AG09309 (cell line): ENCODE results near the gene LCOR.
A peak's percentile ranks its signal among the peaks of the same experiment; 100 is the strongest.

ENCODE experiments used
- DNase-seq: peaks from one replicate; pipeline ENCODE4 v3.0.0-alpha.2; 2010; ENCODE audit warnings: low read depth
- H3K4me3 ChIP-seq: 2 replicates; pipeline ENCODE4 v1.5.1; 2011; ENCODE audit warnings: mild to moderate bottlenecking, low read depth, low read length, moderate library complexity; ENCODE audit not compliant: control insufficient read depth
- TF ChIP-seq, protein P1 (sequence below): IDR thresholded peaks from 2 replicates; pipeline ENCODE4 v1.5.1; 2011; ENCODE audit warnings: mild to moderate bottlenecking, low read depth, low read length, inconsistent platforms; ENCODE audit not compliant: insufficient read depth, control insufficient read depth; ENCODE audit errors: missing control alignments

LCOR gene

DNA sequence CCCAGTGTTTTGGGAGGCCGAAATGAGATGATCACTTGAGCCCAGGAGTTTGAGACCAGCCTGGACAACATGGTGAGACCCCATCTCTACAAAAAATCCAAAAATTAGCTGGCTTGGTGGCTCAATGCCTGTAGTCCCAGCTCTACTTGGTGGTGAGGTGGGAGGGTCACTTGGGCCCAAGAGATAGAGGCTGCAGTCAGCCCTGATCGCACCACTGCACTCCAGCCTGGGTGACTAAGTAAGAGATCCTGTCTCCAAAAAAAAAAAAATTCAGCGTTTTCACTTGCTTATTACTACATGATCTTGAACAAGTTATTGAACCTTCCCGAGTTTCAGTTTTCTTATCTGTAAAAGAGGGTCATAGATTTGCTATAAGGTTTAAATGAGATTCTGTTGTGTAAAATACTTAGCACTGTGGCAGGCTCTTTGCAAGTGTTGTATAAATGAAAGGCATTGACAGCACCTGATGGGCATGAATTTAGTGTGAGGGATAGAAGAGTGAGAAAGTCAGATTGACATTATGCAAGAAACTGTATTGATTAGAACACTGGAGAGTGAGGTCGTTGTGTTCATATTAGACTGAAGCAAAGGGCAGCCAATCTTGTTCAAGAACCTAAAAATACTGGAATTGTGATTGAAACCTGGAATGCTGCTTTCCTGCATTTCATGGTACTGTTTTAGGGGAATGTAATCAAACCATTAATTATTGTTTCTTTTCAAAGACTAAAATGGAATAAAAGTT is 136.8 kb downstream of the LCOR start:
- H3K4me3 ChIP-seq, result no peak overlapping the region
- TF ChIP-seq, protein P1, sequence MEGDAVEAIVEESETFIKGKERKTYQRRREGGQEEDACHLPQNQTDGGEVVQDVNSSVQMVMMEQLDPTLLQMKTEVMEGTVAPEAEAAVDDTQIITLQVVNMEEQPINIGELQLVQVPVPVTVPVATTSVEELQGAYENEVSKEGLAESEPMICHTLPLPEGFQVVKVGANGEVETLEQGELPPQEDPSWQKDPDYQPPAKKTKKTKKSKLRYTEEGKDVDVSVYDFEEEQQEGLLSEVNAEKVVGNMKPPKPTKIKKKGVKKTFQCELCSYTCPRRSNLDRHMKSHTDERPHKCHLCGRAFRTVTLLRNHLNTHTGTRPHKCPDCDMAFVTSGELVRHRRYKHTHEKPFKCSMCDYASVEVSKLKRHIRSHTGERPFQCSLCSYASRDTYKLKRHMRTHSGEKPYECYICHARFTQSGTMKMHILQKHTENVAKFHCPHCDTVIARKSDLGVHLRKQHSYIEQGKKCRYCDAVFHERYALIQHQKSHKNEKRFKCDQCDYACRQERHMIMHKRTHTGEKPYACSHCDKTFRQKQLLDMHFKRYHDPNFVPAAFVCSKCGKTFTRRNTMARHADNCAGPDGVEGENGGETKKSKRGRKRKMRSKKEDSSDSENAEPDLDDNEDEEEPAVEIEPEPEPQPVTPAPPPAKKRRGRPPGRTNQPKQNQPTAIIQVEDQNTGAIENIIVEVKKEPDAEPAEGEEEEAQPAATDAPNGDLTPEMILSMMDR, result no peak
- no peak for DNase-seq

DNA sequence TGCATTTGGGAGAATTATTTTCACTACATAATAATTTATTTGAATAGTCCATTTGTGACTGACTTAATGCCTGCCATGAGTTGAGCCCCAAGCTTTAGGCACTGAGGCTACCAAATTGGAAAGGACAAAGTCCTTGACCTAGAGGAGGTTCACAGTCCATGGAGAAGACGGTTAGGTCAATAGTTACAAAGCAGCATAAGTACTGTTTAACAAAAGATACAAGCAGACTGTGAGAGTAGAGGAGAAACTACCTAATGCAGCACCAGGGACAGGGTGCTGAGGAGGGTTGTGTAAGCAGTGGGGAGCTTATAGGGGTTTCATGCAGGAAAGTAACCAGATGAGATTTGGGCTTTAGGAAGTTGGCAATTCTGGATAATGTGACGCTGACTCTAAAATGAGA is 139.2 kb downstream of the LCOR start:
- no peak for DNase-seq
- no peak overlapping the region for H3K4me3 ChIP-seq
- TF ChIP-seq, protein P1, result no peak

DNA sequence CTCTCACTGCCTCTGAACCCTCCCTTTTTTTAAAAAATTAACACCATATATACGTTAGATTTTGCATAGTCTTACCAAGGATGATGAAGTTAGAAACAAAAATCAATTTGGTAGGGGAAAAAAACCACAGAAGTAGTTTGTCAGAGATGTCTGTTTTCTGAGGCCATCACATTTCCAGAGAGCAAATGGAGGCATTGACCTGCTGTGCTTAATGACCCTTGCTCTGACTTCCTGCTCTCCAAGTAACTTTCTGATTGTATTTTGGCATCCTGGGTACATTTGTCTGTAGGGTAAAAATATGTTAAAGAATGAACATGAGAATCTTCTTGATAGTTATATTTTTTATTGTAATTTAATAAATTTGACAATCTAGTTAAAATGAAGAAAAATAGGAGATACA is 140.2 kb downstream of the LCOR start:
- DNase-seq, result no peak
- H3K4me3 ChIP-seq, result no peak overlapping the region
- TF ChIP-seq, protein P1, result no peak

DNA sequence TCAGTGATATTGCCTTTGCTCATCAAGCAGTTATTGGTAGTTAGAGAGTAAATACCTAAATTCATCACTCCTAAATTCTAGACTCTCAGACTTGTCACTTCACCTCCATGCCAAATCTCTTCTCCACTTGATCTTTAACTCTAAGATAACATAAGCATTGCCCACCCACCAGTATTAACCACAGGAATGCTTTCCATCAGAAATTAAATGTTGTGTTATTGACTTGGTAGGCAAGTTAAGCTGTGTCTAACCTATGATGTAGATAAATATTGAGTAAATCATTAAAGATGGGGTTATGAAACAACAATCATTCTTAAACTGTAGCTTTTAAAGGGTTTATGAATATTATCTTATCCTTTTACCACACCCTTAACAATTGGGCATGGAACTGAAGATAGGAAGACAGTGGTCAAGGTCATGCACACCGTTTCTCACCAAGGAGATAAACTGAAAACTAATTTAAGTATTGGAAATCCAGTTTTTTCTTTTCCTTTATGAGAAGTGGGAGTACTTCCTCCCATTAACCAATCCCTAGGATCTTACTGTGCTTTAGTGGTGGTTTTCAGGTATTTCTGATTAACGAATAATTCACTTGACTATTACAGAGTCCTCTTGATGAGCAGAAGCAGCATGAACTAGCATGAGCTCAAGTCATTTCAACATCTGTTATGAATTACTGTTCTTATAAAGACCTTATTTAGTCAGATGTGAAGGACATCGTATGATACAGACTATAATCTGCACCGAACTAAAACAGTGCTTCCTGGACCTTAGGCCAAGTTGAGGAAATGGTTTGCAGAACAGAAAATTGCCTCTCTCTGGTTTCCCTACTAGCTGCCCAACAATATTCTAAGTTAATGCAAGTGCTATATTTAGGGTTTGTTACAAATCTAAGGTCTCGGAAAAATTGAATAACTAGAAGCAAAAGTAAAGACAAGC is 142.0 kb downstream of the LCOR start:
- H3K4me3 ChIP-seq, result no peak overlapping the region
- TF ChIP-seq, protein P1, result no peak
- peak; percentile 45 for DNase-seq

DNA sequence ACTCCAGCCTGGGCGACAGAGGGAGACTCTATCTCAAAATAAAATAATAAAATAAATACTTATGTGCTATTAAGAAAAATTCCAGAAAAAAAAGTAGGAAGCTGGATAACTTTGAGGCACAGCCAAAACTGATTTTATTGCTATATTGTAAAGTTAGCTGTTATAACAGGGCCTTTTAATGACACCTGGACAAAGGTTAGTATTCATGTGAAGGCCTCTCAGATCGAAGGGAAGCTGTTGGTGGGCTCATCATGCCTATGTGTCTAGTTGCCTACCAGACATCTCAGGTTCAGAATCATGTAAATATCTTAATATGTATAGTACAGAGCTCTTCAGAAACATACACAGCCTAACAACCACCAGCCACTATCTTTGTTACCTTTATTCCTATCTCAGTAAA is 143.0 kb downstream of the LCOR start:
- no peak overlapping the region for H3K4me3 ChIP-seq
- DNase-seq, result no peak
- TF ChIP-seq, protein P1, result no peak

DNA sequence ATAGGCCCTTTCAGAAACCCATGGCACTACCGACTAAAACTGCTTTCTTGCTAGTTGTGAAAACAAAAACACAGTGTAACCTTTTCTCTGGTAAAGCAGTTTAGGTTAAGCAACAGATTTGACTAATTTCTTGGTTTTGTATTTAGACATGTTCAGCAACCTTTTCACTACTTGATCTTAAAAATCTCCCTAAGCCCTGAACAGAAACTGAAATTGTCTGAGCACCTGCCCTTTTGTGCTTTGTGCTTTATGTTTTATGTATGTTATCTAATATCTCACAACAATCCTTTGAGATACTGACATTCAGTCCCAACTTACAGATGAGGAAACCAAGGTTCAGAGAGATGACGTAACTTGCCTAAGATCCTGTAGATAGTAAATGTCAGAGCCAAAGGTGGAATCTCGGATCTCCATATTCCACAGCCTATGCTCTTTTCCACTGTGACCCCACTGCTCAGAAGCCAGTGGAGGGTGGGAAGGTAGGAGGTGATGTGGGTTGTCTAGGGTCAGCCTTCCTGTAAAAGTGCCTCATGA is 146.6 kb downstream of the LCOR start:
- TF ChIP-seq, protein P1, result no peak
- DNase-seq, result no peak

More for the DNA sequence above, 146.6 kb downstream of the LCOR start:
- H3K4me3 ChIP-seq, result no peak overlapping the region
